Neural cell (in vitro differentiated cells): ENCODE data around the gene CACNA2D2.

ENCODE experiments used
- EP300 ChIP-seq: fragments of 450-650 bp; conservative IDR thresholded peaks from 2 replicates; pipeline ENCODE4 v1.6.1; 2014; ENCODE audit warnings: antibody characterized with exemption, mild to moderate bottlenecking, moderate library complexity; ENCODE audit not compliant: poor library complexity, severe bottlenecking
- EZH2 ChIP-seq: fragments of 200-600, 300-800 bp; shearing (Covaris generic), sonication (generic); IDR thresholded peaks from 2 replicates; pipeline ENCODE4 v1.6.1; 2014; ENCODE audit warnings: antibody characterized with exemption, low read length, borderline replicate concordance, mild to moderate bottlenecking; ENCODE audit not compliant: insufficient read depth, poor library complexity, severe bottlenecking
- POLR2AphosphoS5 ChIP-seq: IDR thresholded peaks from 2 replicates; pipeline ENCODE4 v1.6.1; 2012
- RAD21 ChIP-seq: fragments of 450-650 bp; conservative IDR thresholded peaks from 2 replicates; pipeline ENCODE4 v1.6.1; 2014; ENCODE audit warnings: antibody characterized with exemption, mild to moderate bottlenecking, moderate library complexity
- SMC3 ChIP-seq: fragments of 450-650 bp; conservative IDR thresholded peaks from 2 replicates; pipeline ENCODE4 v1.6.1; 2014; ENCODE audit warnings: antibody characterized with exemption, mild to moderate bottlenecking, moderate library complexity; ENCODE audit not compliant: poor library complexity
- TAF1 ChIP-seq: IDR thresholded peaks from 2 replicates; pipeline ENCODE4 v1.6.1; 2012; ENCODE audit warnings: low read depth
- TF ChIP-seq, protein P1 (sequence below): fragments of 450-650 bp; IDR thresholded peaks from 2 replicates; pipeline ENCODE4 v1.5.1; 2014; ENCODE audit warnings: antibody characterized with exemption, mild to moderate bottlenecking, moderate library complexity; ENCODE audit not compliant: poor library complexity, severe bottlenecking
- TF ChIP-seq, protein P2 (sequence below): IDR thresholded peaks from 2 replicates; pipeline ENCODE4 v1.6.1; 2012; ENCODE audit warnings: borderline replicate concordance

DNA sequence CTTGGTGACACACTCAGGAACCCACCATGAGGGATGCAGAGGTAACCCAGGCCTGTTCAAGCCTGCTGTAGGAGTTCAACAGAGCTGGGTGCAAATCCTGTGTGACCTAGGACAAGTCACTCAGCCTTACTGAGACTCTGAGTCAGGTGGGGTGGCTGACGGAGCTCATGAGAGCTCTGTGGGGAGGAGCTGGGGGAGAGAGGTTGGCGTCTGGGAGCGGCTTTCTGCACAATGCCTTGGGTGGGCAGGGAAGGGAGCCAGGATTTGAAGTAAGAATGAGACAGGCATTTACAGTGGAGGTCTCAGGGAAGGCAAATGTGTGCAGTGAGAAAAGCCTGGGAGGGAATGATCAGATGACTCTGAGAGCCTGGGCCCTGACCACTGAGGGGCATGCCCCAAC is 45.8 kb upstream of the CACNA2D2 start:
- TF ChIP-seq POLR2AphosphoS5 (no peak), EZH2 (no peak), RAD21 (no peak), EP300 (no peak), TAF1 (no peak), SMC3 (no peak)
- TF ChIP-seq, protein P1, sequence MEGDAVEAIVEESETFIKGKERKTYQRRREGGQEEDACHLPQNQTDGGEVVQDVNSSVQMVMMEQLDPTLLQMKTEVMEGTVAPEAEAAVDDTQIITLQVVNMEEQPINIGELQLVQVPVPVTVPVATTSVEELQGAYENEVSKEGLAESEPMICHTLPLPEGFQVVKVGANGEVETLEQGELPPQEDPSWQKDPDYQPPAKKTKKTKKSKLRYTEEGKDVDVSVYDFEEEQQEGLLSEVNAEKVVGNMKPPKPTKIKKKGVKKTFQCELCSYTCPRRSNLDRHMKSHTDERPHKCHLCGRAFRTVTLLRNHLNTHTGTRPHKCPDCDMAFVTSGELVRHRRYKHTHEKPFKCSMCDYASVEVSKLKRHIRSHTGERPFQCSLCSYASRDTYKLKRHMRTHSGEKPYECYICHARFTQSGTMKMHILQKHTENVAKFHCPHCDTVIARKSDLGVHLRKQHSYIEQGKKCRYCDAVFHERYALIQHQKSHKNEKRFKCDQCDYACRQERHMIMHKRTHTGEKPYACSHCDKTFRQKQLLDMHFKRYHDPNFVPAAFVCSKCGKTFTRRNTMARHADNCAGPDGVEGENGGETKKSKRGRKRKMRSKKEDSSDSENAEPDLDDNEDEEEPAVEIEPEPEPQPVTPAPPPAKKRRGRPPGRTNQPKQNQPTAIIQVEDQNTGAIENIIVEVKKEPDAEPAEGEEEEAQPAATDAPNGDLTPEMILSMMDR = no peak
- TF ChIP-seq, protein P2, sequence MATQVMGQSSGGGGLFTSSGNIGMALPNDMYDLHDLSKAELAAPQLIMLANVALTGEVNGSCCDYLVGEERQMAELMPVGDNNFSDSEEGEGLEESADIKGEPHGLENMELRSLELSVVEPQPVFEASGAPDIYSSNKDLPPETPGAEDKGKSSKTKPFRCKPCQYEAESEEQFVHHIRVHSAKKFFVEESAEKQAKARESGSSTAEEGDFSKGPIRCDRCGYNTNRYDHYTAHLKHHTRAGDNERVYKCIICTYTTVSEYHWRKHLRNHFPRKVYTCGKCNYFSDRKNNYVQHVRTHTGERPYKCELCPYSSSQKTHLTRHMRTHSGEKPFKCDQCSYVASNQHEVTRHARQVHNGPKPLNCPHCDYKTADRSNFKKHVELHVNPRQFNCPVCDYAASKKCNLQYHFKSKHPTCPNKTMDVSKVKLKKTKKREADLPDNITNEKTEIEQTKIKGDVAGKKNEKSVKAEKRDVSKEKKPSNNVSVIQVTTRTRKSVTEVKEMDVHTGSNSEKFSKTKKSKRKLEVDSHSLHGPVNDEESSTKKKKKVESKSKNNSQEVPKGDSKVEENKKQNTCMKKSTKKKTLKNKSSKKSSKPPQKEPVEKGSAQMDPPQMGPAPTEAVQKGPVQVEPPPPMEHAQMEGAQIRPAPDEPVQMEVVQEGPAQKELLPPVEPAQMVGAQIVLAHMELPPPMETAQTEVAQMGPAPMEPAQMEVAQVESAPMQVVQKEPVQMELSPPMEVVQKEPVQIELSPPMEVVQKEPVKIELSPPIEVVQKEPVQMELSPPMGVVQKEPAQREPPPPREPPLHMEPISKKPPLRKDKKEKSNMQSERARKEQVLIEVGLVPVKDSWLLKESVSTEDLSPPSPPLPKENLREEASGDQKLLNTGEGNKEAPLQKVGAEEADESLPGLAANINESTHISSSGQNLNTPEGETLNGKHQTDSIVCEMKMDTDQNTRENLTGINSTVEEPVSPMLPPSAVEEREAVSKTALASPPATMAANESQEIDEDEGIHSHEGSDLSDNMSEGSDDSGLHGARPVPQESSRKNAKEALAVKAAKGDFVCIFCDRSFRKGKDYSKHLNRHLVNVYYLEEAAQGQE = no peak
